Smooth muscle cell (in vitro differentiated cells): ENCODE data around the gene CCDC120. TPM values are rescaled to one million over a fixed set of nuclear protein-coding genes. Genes with fewer than 3 reads are reported as not detected.

Experiments
- DNase-seq: peaks from one replicate; lab custom pipeline; 2025; ENCODE audit not compliant: unreplicated experiment; lab: John Stamatoyannopoulos, UW
- H2AFZ ChIP-seq: fragments of 200-600 bp; sonication (generic); 2 replicates; pipeline ENCODE4 v1.6.0; 2016; ENCODE audit warnings: antibody characterized with exemption, low read depth, mild to moderate bottlenecking
- H3F3A ChIP-seq: fragments of 200-600 bp; sonication (generic); 2 replicates; pipeline ENCODE4 v1.6.0; 2017; ENCODE audit warnings: antibody characterized with exemption, low read depth
- H3K27ac ChIP-seq: fragments of 200-600 bp; sonication (generic); 2 replicates; pipeline ENCODE4 v1.5.1; 2016; ENCODE audit warnings: low read depth, mild to moderate bottlenecking
- H3K27me3 ChIP-seq: fragments of 200-600 bp; sonication (generic); 2 replicates; pipeline ENCODE4 v1.6.1; 2016; ENCODE audit warnings: low read depth, mild to moderate bottlenecking
- H3K36me3 ChIP-seq: fragments of 200-600 bp; sonication (generic); 2 replicates; pipeline ENCODE4 v1.5.1; 2016; ENCODE audit warnings: low read depth
- H3K4me1 ChIP-seq: fragments of 200-600 bp; sonication (generic); 2 replicates; pipeline ENCODE4 v1.5.1; 2016; ENCODE audit warnings: low read depth
- H3K4me2 ChIP-seq: fragments of 200-600 bp; sonication (generic); 2 replicates; pipeline ENCODE4 v1.6.0; 2016; ENCODE audit warnings: mild to moderate bottlenecking
- H3K4me3 ChIP-seq: fragments of 200-600 bp; sonication (generic); 2 replicates; pipeline ENCODE4 v1.5.1; 2016; ENCODE audit warnings: mild to moderate bottlenecking
- H3K79me2 ChIP-seq: fragments of 200-600 bp; sonication (generic); 2 replicates; pipeline ENCODE4 v1.6.0; 2016; ENCODE audit warnings: low read depth, mild to moderate bottlenecking
- H3K9ac ChIP-seq: fragments of 200-600 bp; sonication (generic); 2 replicates; pipeline ENCODE4 v1.6.0; 2016; ENCODE audit warnings: low read depth
- H3K9me3 ChIP-seq: fragments of 200-600 bp; sonication (generic); replicated peaks from 2 replicates; pipeline ENCODE4 v1.5.1; 2016; ENCODE audit warnings: low read depth
- H4K20me1 ChIP-seq: fragments of 200-600 bp; sonication (generic); 2 replicates; pipeline ENCODE4 v1.6.0; 2016; ENCODE audit warnings: low read depth
- CTCF ChIP-seq: fragments of 200-600 bp; sonication (generic); IDR thresholded peaks from 2 replicates; pipeline ENCODE4 v1.5.1; 2017; ENCODE audit warnings: borderline replicate concordance, mild to moderate bottlenecking, antibody characterized with exemption; ENCODE audit not compliant: insufficient read depth, poor library complexity, severe bottlenecking
- WGBS: methylation state at CpG from one replicate; pipeline ENCODE4 v1.1.7; 2016; ENCODE audit warnings: low lambda C conversion rate; 5-methylcytosine and 5-hydroxymethylcytosine counted together
- polyA plus RNA-seq: library from polyadenylated mRNA; unstranded; fragments of >200 nt; fragmentation: Nextera tagmentation; extraction: Ambion mirVana; gene quantifications from 2 replicates; pipeline ENCODE4 v1.2.1, GENCODE V29; 2016
- total RNA-seq: library from RNA; depleted of rRNA; stranded (reverse); fragments of >200 nt; gene quantifications from 2 replicates; pipeline ENCODE4 v1.2.3, GENCODE V29; 2014

Gene CCDC120
- total and polyA plus RNA-seq, 2 experiments from 2014 or later, result 2.0 to 5.4 TPM

GRCh38 chrX:49096419-49096818 lies 37.6 kb downstream of the CCDC120 start:
- TF ChIP-seq CTCF, result no peak
- no peak overlapping the region for H3K4me3 ChIP-seq
- no peak overlapping the region for H3K4me2 ChIP-seq
- no peaks in the 10 kb centered on the region for H3K36me3 ChIP-seq
- H3K79me2 ChIP-seq, result no peaks in the 10 kb centered on the region
- H3K27ac ChIP-seq, result no peak overlapping the region
- no peaks in the 10 kb centered on the region for H4K20me1 ChIP-seq
- H3K4me1 ChIP-seq, result no peaks in the 10 kb centered on the region
- H3F3A ChIP-seq, result no peaks in the 10 kb centered on the region
- no peaks in the 10 kb centered on the region for H3K9me3 ChIP-seq
- H3K27me3 ChIP-seq, result no peaks in the 10 kb centered on the region
- H2AFZ ChIP-seq, result no peak overlapping the region
- DNase-seq, result no peak
- no peak overlapping the region for H3K9ac ChIP-seq
- WGBS, result 91% methylated on average over 4 of the region's 4 CpGs

GRCh38 chrX:49100704-49101628 lies 42.2 kb downstream of the CCDC120 start:
- Histone ChIP-seq H3K27ac (no peak overlapping the region), H3K4me3 (peak overlapping the region; percentile 57), H3K36me3 (no peaks in the 10 kb centered on the region), H3K9ac (peak overlapping the region; percentile 28), H3K79me2 (no peaks in the 10 kb centered on the region), H3F3A (no peaks in the 10 kb centered on the region), H3K4me1 (no peaks in the 10 kb centered on the region), H3K9me3 (no peaks in the 10 kb centered on the region), H3K4me2 (peak overlapping the region; percentile 88), H4K20me1 (no peaks in the 10 kb centered on the region), H3K27me3 (no peaks in the 10 kb centered on the region), H2AFZ (peak overlapping the region; percentile 28)
- TF ChIP-seq CTCF, result no peak
- DNase-seq, result peak; percentile 47
- WGBS, result 49% methylated on average over 68 of the region's 74 CpGs

GRCh38 chrX:49101629-49101984 lies 42.8 kb downstream of the CCDC120 start:
- H4K20me1 ChIP-seq, result no peaks in the 10 kb centered on the region
- peak overlapping the region; percentile 88 for H3K4me2 ChIP-seq
- no peaks in the 10 kb centered on the region for H3K27me3 ChIP-seq
- no peak for TF ChIP-seq CTCF
- H3K9ac ChIP-seq, result no peak overlapping the region
- H3K4me1 ChIP-seq, result no peaks in the 10 kb centered on the region
- peak overlapping the region; percentile 57 for H3K4me3 ChIP-seq
- no peaks in the 10 kb centered on the region for H3K79me2 ChIP-seq
- no peak overlapping the region for H3K27ac ChIP-seq
- H3F3A ChIP-seq, result no peaks in the 10 kb centered on the region
- H2AFZ ChIP-seq, result no peak overlapping the region
- DNase-seq, result no peak
- no peaks in the 10 kb centered on the region for H3K36me3 ChIP-seq
- WGBS, result 59% methylated on average over 8 of the region's 9 CpGs
- H3K9me3 ChIP-seq, result no peaks in the 10 kb centered on the region

- Histone ChIP-seq H3K9me3 (no peaks in the 10 kb centered on the region), H3K4me2 (no peak overlapping the region), H3K79me2 (no peaks in the 10 kb centered on the region), H3K4me3 (no peak overlapping the region), H3K36me3 (no peaks in the 10 kb centered on the region), H3K27ac (no peak overlapping the region), H2AFZ (no peak overlapping the region), H3K9ac (no peak overlapping the region), H3K4me1 (no peaks in the 10 kb centered on the region), H4K20me1 (no peaks in the 10 kb centered on the region), H3F3A (no peaks in the 10 kb centered on the region), H3K27me3 (no peaks in the 10 kb centered on the region)
- 82% methylated on average over 9 of the region's 9 CpGs for WGBS
- DNase-seq, result no peak
- TF ChIP-seq CTCF, result no peak
Measured at GRCh38 chrX:49102190-49102589, 43.4 kb downstream of the CCDC120 start.
